Measurements from ENCODE around the gene TBK1.
A peak's percentile ranks its signal among the peaks of the same experiment; 100 is the strongest.

The TBK1 gene

DNA sequence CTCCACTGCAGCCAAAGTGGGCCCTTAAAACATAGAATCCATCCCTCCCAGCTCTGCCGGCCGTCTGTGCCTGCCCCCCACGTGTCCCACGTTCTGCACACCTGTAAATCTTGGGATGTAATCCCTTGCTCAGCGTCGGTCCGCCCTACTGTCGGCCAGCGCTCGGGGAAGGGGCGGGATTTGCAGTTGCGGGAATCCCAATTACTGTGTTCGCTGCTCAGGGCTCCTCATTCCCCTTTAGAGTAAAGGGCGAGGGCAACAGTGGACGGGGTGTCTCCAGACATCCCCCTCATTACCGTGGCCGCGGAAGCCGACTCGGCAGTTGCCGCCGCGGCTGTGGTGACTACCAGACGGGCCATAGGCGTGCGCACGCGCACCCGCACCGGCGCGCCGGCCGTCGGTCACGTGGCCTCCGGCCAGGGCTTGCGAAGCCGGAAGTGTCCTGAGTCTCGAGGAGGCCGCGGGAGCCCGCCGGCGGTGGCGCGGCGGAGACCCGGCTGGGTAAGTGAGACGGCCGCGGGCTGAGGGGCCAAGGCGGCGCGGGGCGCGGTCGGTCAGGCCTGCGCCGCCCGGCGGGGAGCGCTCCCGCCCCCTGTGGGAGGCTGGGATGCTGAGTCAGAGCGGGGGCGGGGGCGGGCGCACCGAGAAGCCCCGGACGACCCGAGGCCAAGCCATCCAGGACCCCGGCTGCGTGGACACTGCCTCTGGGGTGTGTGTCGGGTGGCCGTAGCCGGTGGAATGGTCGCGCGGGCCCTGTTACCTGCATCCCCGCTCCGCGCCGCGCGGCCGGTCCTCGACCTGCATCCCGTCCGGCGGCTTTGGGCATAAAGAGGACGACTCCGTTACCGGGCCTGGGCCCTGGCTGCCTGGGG is at the start of gene TBK1:
Gene TBK1, plus strand, starts transcription at position 434 of the 872 bp plus-strand sequence. CDS start 3,751 bp downstream, outside the sequence.
- no CpG with 5 or more reads among the region's 94 CpGs for WGBS (ENCODE audit: insufficient coverage, insufficient read length)
- H3K9me3 ChIP-seq (ENCODE audit: control insufficient read depth, insufficient read depth, low read length): no peaks in the 10 kb centered on the region
- H3K27me3 ChIP-seq (ENCODE audit: control insufficient read depth, insufficient read depth, low read length): no peaks in the 10 kb centered on the region
- no peak within 1 kb of the TSS for H3K27ac ChIP-seq (ENCODE audit: low read length)
- peak; percentile 63 for DNase-seq (ENCODE audit: low read depth, low spot score)
- no peaks in the 10 kb centered on the region for H3K4me1 ChIP-seq (ENCODE audit: control insufficient read depth, insufficient read depth, low read length)
- H3K36me3 ChIP-seq (ENCODE audit: control insufficient read depth, insufficient read depth, low read length): peaks cover 3% of the 10 kb centered on the region; the same call in 1 of the 2 replicates
- H3K4me3 ChIP-seq (ENCODE audit: low read length): peak within 1 kb of the TSS; percentile 68

DNA sequence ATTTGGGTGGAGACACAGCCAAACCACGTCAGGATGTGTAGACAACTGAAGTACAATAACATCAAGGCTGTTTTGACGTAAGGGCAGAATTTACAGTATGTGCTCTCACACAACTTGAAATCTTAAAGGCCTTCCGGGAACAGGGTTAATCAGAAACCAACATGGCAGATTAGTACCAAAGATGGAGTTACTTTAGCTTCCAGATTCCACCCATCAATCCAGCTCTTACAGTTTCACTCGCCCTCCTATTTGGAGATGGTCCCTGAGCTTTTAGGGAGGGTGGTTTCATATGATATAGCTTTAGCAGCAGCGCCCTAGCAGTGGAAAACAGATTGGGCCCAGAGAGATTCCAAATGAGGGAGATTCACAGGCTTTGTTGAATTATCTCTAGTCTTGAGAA is 49.7 kb upstream of the TBK1 start:
- Histone ChIP-seq H3K4me3 (ENCODE audit: low read length) (no peak overlapping the region), H3K27me3 (ENCODE audit: control insufficient read depth, insufficient read depth, low read length) (no peaks in the 10 kb centered on the region), H3K36me3 (ENCODE audit: control insufficient read depth, insufficient read depth, low read length) (no peaks in the 10 kb centered on the region), H3K27ac (ENCODE audit: low read length) (no peak overlapping the region), H3K4me1 (ENCODE audit: control insufficient read depth, insufficient read depth, low read length) (no peaks in the 10 kb centered on the region; the same call in 1 of the 2 replicates), H3K9me3 (ENCODE audit: control insufficient read depth, insufficient read depth, low read length) (no peaks in the 10 kb centered on the region)
- WGBS (ENCODE audit: insufficient coverage, insufficient read length): no CpG with 5 or more reads among the region's 5 CpGs
- no peak for DNase-seq (ENCODE audit: low read depth, low spot score)

DNA sequence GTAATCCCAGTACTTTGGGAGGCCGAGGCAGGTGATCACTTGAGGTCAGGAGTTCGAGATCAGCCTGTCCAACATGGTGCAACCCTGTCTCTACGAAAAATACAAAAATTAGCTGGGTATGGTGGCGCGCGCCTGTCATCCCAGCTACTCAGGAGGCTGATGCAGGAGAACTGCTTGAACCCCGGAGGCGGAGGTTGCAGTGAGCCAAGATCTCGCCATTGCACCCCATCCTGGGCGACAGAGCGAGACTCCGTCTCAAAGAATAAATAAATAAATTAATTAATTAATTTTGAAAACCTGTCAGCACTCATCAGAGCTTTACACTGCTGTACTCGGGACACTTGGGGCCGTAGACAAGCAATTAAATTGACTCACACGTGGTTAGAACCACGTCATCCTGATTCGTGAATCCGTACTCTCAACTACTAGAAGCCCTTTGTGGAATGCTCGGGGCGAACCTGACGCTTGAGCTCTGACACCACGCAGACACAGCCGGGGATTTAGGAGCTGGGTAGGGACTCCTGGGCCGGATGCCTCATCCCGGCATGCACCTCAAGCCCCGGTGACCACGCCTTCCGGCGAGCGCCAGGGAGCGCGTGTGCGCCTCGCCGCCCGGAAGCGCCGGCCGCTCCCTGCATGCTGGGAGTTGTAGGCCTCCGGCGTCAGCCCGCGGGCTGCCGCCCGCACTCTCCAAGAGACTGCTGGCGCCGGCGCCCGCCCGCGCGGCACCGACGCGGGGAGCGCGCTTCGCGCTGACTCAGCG is 48.0 kb upstream of the TBK1 start, which contains the start of gene XPOT:
Gene XPOT, plus strand, starts transcription at position 686 of the 763 bp plus-strand sequence. CDS start 5,644 bp downstream, outside the sequence.
- no peaks in the 10 kb centered on the region for H3K27me3 ChIP-seq (ENCODE audit: control insufficient read depth, insufficient read depth, low read length)
- WGBS (ENCODE audit: insufficient coverage, insufficient read length): no CpG with 5 or more reads among the region's 60 CpGs
- H3K4me1 ChIP-seq (ENCODE audit: control insufficient read depth, insufficient read depth, low read length): no peaks in the 10 kb centered on the region; the same call in 1 of the 2 replicates
- peak; percentile 95 for DNase-seq (ENCODE audit: low read depth, low spot score)
- H3K9me3 ChIP-seq (ENCODE audit: control insufficient read depth, insufficient read depth, low read length): no peaks in the 10 kb centered on the region
- no peaks in the 10 kb centered on the region for H3K36me3 ChIP-seq (ENCODE audit: control insufficient read depth, insufficient read depth, low read length)
- peak within 1 kb of the TSS; percentile 95 for H3K4me3 ChIP-seq (ENCODE audit: low read length)
- H3K27ac ChIP-seq (ENCODE audit: low read length): no peak within 1 kb of the TSS

DNA sequence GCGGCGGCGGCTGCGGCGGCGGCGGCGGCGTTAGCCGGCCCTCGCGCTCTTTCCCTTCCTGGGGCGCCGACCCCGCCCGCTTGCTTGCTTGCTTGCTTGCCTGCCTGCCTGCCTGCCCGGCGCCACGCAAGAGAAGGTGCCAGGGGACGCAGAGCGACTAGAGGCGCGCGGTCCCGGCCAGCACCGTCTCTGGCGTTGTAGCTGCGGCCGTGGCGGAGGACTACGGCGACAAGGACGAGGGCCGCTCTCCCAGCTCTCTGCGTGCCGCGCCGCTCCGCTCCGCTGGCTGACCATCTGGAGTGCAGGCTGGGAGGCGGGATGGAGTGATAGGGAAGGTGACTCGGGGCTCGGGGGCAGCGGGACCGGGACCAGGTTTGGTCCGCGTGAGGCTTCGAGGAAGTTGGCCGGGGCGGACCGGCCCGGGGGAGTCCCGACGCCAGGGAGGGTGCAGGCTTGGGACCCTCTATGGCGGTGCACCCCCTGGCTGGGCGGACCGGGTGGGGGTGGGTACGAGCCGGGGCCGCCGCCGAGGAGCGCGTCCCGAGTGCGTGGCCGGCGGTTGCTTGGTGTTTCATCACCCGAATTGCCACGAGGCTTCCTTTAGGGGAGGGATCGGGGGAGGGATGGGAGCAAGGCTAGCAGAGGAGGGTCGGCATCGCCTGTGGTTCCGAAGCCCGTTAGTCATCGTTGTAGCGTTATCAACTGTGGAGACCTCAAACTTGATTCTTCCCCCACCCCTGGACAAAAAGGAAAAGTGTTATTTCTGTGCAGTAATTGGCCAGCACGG is 47.3 kb upstream of the TBK1 start:
- H3K36me3 ChIP-seq (ENCODE audit: control insufficient read depth, insufficient read depth, low read length): no peaks in the 10 kb centered on the region
- WGBS (ENCODE audit: insufficient coverage, insufficient read length): no CpG with 5 or more reads among the region's 78 CpGs
- H3K27me3 ChIP-seq (ENCODE audit: control insufficient read depth, insufficient read depth, low read length): no peaks in the 10 kb centered on the region
- no peaks in the 10 kb centered on the region for H3K9me3 ChIP-seq (ENCODE audit: control insufficient read depth, insufficient read depth, low read length)
- H3K4me1 ChIP-seq (ENCODE audit: control insufficient read depth, insufficient read depth, low read length): no peaks in the 10 kb centered on the region; the same call in 1 of the 2 replicates
- DNase-seq (ENCODE audit: low read depth, low spot score): no peak
- H3K27ac ChIP-seq (ENCODE audit: low read length): no peak overlapping the region
- peak overlapping the region; percentile 95 for H3K4me3 ChIP-seq (ENCODE audit: low read length)

DNA sequence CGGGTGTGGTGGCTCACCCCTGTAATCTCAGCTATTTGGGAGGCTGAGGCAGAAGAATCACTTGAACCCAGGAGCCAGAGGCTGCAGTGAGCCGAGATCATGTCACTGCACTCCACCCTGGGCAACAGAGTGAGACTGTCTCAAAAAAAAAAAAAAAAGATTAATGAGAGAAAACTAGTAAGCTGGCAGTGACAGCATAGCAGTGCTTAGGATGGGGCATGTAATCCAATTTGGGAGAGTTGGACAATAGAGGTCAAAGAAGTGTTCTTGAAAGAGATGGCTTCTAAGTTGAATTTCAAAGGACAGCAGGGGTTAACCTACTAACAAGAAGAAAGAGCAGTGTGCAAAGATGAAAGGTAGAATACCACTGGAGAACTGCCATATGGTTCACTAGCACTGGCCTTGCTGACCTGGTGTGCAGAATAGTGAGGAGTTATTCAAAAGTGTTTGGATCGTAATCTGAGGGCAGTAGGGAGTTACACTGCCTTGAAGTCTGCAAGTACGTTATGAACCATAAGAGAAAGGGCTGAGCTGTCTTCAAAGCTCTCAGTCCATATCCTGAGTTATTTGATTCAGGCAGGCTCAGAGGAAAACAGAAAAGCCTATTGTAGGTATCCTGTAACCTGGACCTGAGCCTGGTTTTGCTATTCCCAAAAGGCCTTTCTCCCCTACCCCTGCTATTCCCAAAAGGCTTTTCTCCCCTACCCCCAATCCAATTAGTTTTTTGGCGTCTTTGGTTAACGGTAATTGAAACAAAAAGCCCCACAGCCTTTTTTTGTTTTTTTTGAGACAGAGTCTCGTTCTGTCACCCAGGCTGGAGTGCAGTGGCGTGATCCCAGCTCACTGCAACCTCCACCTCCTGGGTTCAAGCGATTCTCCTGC is 44.3 kb upstream of the TBK1 start:
- Histone ChIP-seq H3K36me3 (ENCODE audit: control insufficient read depth, insufficient read depth, low read length) (peaks cover 8% of the 10 kb centered on the region; the same call in 1 of the 2 replicates), H3K9me3 (ENCODE audit: control insufficient read depth, insufficient read depth, low read length) (no peaks in the 10 kb centered on the region), H3K4me3 (ENCODE audit: low read length) (no peak overlapping the region), H3K4me1 (ENCODE audit: control insufficient read depth, insufficient read depth, low read length) (no peaks in the 10 kb centered on the region; the same call in 1 of the 2 replicates), H3K27ac (ENCODE audit: low read length) (no peak overlapping the region), H3K27me3 (ENCODE audit: control insufficient read depth, insufficient read depth, low read length) (no peaks in the 10 kb centered on the region)
- DNase-seq (ENCODE audit: low read depth, low spot score): no peak
- no CpG with 5 or more reads among the region's 9 CpGs for WGBS (ENCODE audit: insufficient coverage, insufficient read length)

DNA sequence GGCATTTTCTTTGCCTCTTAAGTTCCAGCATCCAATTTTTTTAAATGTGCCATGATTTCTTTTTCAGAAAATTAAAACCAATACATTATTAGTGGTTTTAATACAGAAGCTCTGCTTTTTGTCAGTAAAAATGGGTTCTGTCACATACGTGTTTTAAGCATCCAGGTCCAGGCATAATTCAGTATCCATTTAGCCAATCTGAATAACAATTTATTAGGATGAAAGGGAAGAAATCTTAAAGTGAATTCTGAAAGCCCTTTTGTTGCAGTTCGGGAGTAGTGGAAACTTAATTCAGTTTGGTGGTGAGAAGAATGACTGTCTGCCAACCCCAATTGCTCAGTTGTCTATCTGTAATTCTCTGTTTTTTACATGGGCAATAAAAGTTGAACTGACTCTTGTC is 40.5 kb upstream of the TBK1 start:
- Histone ChIP-seq H3K27ac (ENCODE audit: low read length) (no peak overlapping the region), H3K9me3 (ENCODE audit: control insufficient read depth, insufficient read depth, low read length) (no peaks in the 10 kb centered on the region), H3K36me3 (ENCODE audit: control insufficient read depth, insufficient read depth, low read length) (peaks cover 15% of the 10 kb centered on the region; the same call in 1 of the 2 replicates), H3K4me3 (ENCODE audit: low read length) (no peak overlapping the region), H3K27me3 (ENCODE audit: control insufficient read depth, insufficient read depth, low read length) (no peaks in the 10 kb centered on the region), H3K4me1 (ENCODE audit: control insufficient read depth, insufficient read depth, low read length) (no peaks in the 10 kb centered on the region; the same call in 1 of the 2 replicates)
- no CpG with 5 or more reads among the region's 2 CpGs for WGBS (ENCODE audit: insufficient coverage, insufficient read length)
- DNase-seq (ENCODE audit: low read depth, low spot score): no peak

DNA sequence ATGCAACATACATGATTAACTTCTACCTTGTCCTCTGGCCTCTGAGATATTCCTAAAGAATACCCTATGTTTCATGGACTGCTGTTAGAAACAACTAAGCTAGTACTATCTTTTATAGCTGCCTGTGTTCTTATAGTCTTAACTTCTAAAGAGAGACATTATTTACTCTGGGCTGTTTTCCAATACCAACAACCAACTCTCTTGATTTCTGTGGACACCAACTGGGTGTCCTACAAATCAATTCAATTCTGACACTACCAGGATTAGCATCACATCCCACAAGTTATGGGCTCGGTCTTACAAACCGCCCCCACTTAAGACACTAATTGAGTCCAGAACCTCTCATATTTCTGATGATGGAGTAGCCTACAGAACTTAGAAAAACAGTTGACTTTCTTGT is 39.5 kb upstream of the TBK1 start:
- Histone ChIP-seq H3K4me1 (ENCODE audit: control insufficient read depth, insufficient read depth, low read length) (no peaks in the 10 kb centered on the region; the same call in 1 of the 2 replicates), H3K27me3 (ENCODE audit: control insufficient read depth, insufficient read depth, low read length) (no peaks in the 10 kb centered on the region), H3K27ac (ENCODE audit: low read length) (no peak overlapping the region), H3K36me3 (ENCODE audit: control insufficient read depth, insufficient read depth, low read length) (peaks cover 15% of the 10 kb centered on the region; the same call in 1 of the 2 replicates), H3K9me3 (ENCODE audit: control insufficient read depth, insufficient read depth, low read length) (no peaks in the 10 kb centered on the region), H3K4me3 (ENCODE audit: low read length) (no peak overlapping the region)
- no CpG with 5 or more reads among the region's 2 CpGs for WGBS (ENCODE audit: insufficient coverage, insufficient read length)
- DNase-seq (ENCODE audit: low read depth, low spot score): no peak

DNA sequence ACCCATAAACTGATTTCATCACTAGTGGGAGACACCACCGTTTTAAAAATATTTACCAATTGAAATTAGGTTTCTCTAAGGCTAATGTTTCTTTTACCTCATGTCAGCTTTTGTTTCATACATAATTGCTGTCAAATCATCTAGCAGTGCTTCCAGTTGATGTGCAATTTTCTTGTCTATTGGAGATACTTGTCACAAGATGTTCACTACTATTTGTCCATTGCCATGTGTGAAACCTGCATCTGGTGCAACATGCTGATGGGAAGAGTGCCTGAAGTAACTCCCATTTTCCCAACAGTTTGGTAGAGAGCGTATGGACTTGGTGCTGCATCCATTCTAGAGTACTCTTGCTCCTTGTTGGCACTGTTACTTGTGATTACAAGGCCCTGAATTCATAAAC is 38.0 kb upstream of the TBK1 start:
- Histone ChIP-seq H3K4me3 (ENCODE audit: low read length) (no peak overlapping the region), H3K4me1 (ENCODE audit: control insufficient read depth, insufficient read depth, low read length) (no peaks in the 10 kb centered on the region; the same call in 1 of the 2 replicates), H3K36me3 (ENCODE audit: control insufficient read depth, insufficient read depth, low read length) (peaks cover 15% of the 10 kb centered on the region; the same call in 1 of the 2 replicates), H3K27ac (ENCODE audit: low read length) (no peak overlapping the region), H3K27me3 (ENCODE audit: control insufficient read depth, insufficient read depth, low read length) (no peaks in the 10 kb centered on the region), H3K9me3 (ENCODE audit: control insufficient read depth, insufficient read depth, low read length) (no peaks in the 10 kb centered on the region)
- no peak for DNase-seq (ENCODE audit: low read depth, low spot score)
- no CpG with 5 or more reads among the region's 2 CpGs for WGBS (ENCODE audit: insufficient coverage, insufficient read length)

DNA sequence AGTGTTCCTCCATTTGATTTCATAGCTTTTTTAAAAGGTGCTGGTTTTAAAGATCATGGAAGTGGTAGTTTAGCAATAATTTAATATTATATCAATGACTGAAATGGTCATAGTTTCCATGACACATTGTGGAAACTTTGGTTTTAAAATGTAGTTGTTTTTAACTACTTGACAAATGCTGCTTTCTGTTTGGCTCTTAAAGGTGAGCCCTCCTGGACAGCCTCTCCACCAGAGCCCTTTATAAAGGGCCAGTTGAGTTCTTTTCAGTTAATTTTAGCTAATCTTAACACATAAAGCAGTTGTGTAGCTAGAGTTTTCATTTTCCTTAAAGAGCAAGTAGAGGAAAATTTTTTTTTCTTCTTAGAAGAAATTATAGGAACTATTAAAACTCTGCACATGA is 33.7 kb upstream of the TBK1 start:
- Histone ChIP-seq H3K4me1 (ENCODE audit: control insufficient read depth, insufficient read depth, low read length) (no peaks in the 10 kb centered on the region), H3K36me3 (ENCODE audit: control insufficient read depth, insufficient read depth, low read length) (peaks cover 4% of the 10 kb centered on the region; the same call in 1 of the 2 replicates), H3K27ac (ENCODE audit: low read length) (no peak overlapping the region), H3K9me3 (ENCODE audit: control insufficient read depth, insufficient read depth, low read length) (no peaks in the 10 kb centered on the region), H3K4me3 (ENCODE audit: low read length) (no peak overlapping the region), H3K27me3 (ENCODE audit: control insufficient read depth, insufficient read depth, low read length) (no peaks in the 10 kb centered on the region)
- no peak for DNase-seq (ENCODE audit: low read depth, low spot score)

All from iPS DF 6.9 (cell line).